Heart right ventricle (tissue), 16 donors: ENCODE data around the gene MS4A14. TPM values are rescaled to one million over a fixed set of nuclear protein-coding genes. Genes with fewer than 3 reads are reported as not detected.
"Not testable (repeated sequence)": the region's sequence is repeated elsewhere in the genome, so short reads cannot be mapped to it uniquely, and the experiment has no call there.

Experiments
- ATAC-seq, 8 donors: fragments of 200-7000 bp; cut with Tn5 transposase; one replicate each; pipeline ENCODE4 v1.9.1; 2020; ENCODE audit warnings: mild to moderate bottlenecking in 8 of 8, moderate library complexity in 8 of 8, moderate number of reproducible peaks in 1 of 8
- DNase-seq, 2 donors: peaks; one replicate each; pipeline ENCODE4 v3.0.0-alpha.2; 2020
- H3K27ac ChIP-seq, 10 donors: fragments of 200-600 bp; sonication (generic) in 2 of 10; one replicate each; pipeline versions ENCODE4 v1.5.0 to v1.8.0; 2020 to 2022; ENCODE audit warnings: mild to moderate bottlenecking in 3 of 10
- H3K27me3 ChIP-seq, 7 donors: fragments of 200-600 bp; one replicate each; pipeline ENCODE4 v1.8.0; 2021 to 2022; ENCODE audit warnings: mild to moderate bottlenecking in 2 of 7
- H3K36me3 ChIP-seq, 9 donors: fragments of 200-600 bp; sonication (generic) in 1 of 9; one replicate each; pipeline versions ENCODE4 v1.5.0 to v1.8.0; 2020 to 2022; ENCODE audit warnings: mild to moderate bottlenecking in 2 of 9
- H3K4me1 ChIP-seq, 9 donors: fragments of 200-600 bp; sonication (generic) in 1 of 9; one replicate each; pipeline versions ENCODE4 v1.5.0 to v1.8.0; 2020 to 2022; ENCODE audit warnings: mild to moderate bottlenecking in 4 of 9
- H3K4me3 ChIP-seq, 10 donors: fragments of 200-600 bp; sonication (generic) in 2 of 10; one replicate each; pipeline versions ENCODE4 v1.5.0 to v1.8.0; 2020 to 2022; ENCODE audit warnings: mild to moderate bottlenecking in 7 of 10, moderate library complexity in 2 of 10
- H3K9me3 ChIP-seq, 11 donors: fragments of 200-600 bp in 10 of 11; sonication (generic) in 2 of 11; one replicate each; pipeline versions ENCODE4 v1.5.0 to v1.8.0; 2013 to 2022; ENCODE audit warnings: mild to moderate bottlenecking in 2 of 11, control low read depth in 1 of 11, moderate library complexity in 1 of 11
- CTCF ChIP-seq, 9 donors: fragments of 200-600 bp; sonication (generic) in 2 of 9; IDR thresholded peaks; one replicate each; pipeline versions ENCODE4 v1.5.0 to v1.8.0; 2021 to 2022; ENCODE audit warnings: antibody characterized with exemption in 9 of 9, mild to moderate bottlenecking in 5 of 9, moderate library complexity in 1 of 9
- WGBS, 2 donors: extraction: QIAGEN DNeasy Blood & Tissue Kit; methylation state at CpG; one replicate each; pipeline ENCODE4 v1.1.7; 2013; ENCODE audit warnings: inconsistent platforms in 1 of 2; 5-methylcytosine and 5-hydroxymethylcytosine counted together
- intact Hi-C, 10 donors: fragments of 100-400 bp; cut with DNase I; formaldehyde crosslinking; loops; one replicate each; pipeline versions ENCODE4 v1.11.1 to v1.14.2; 2022
- polyA plus RNA-seq, 2 donors: library from polyadenylated mRNA; stranded (reverse); fragments of 200-250 nt; gene quantifications; one replicate each; pipeline ENCODE4 v1.2.3, GENCODE V29; 2013
- total RNA-seq, 10 donors: library from RNA; stranded (reverse); fragmentation: NEBNext Ultra II Directional in 3 of 10; extraction: Animal tissue kit (Norgen Biotek cat#: 25700) in 3 of 10; gene quantifications; one replicate each; pipeline versions ENCODE4 v1.2.1 to v1.2.4, GENCODE V29; 2021 to 2023
- donor health status: Arrhythmogenic right ventricular cardiomyopathy.
- donor health status: ischemic (EF 13 %, LVEDD 7.1; RV severe dilation, severe dysfunction).
- donor health status: healthy with polysubstance abuse.
- donor health status: DM: no; HTN: yes; CAD: no.
- donor health status: DM: no; HTN: no; CAD: no.
- donor health status: ischemic (EF 25% LVEDD 6.9; RV normal size, moderate dysfunction).
- donor health status: ischemic (EF 25% LVEDD 5.7; RV mildly dilated, moderate dysfunction).
- donor health status: healthy.
- donor health status: DM: yes; HTN: yes; CAD: no.
- donor health status: Ischemic cardiomyopathy.
- donor health status: ischemic (EF 35%, LVEDD 5.7; RV mildly dilated, moderate dysfunction).
- donor health status: nonischemic (EF 11% LVEDD 7.7; RV severe dilation, severe dysfunction).
- donor health status: DM: yes; HTN: yes; CAD: no.
- donor health status: PGD.
- donor health status: ischemic (EF 29% LVEDD 5.4; RV normal size, mild dysfunction).
- donor health status: nonischemic (EF 23%, LVEDD 6.1; RV moderate dilation, normal function).

The MS4A14 gene
- total and polyA plus RNA-seq, 12 donors = 0.11 to 2.6 (median 0.28) TPM; not detected in 2

- ATAC-seq (no peak), DNase-seq (no peak)
- H3K4me3 ChIP-seq = no peak overlapping the region
- H3K27ac ChIP-seq = no peak overlapping the region
- peaks cover 0 to 4% (median 0%) of the 10 kb centered on the region in 7 donors for H3K27me3 ChIP-seq
- peaks cover 0 to 17% (median 3%) of the 10 kb centered on the region in 11 donors for H3K9me3 ChIP-seq
- intact Hi-C loops = no loop called here
- whole genome bisulfite sequencing, 2 donors = 32 to 45% methylated on average over 2 of the region's 2 CpGs
- peaks cover 0 to 5% (median 0%) of the 10 kb centered on the region in 9 donors for H3K4me1 ChIP-seq
- TF ChIP-seq CTCF (IDR thresholded peaks at IDR 0.05) = no peak
- no peaks in the 10 kb centered on the region for H3K36me3 ChIP-seq
These were observed 38.5 kb upstream of the MS4A14 start for GRCh38 chr11:60357771-60358170.

- 76 to 82% methylated on average over 4 of the region's 4 CpGs for WGBS, 2 donors
- no peak for ATAC-seq
- H3K4me1 ChIP-seq = peaks cover 0 to 17% (median 0%) of the 10 kb centered on the region in 9 donors
- no peak for TF ChIP-seq CTCF (IDR thresholded peaks at IDR 0.05)
- no peak overlapping the region for H3K4me3 ChIP-seq
- H3K27me3 ChIP-seq = peaks cover 0 to 25% (median 3%) of the 10 kb centered on the region in 7 donors
- no peak for DNase-seq
- H3K27ac ChIP-seq = no peak overlapping the region
- H3K36me3 ChIP-seq = no peaks in the 10 kb centered on the region
- intact Hi-C loops = loop anchor here in 8 of 10 donors (5.0 to 10.0 kb wide), 2 partner anchors 254 to 257 kb away; no protein-coding TSS in a partner anchor
- peaks cover 0 to 16% (median 3%) of the 10 kb centered on the region in 11 donors for H3K9me3 ChIP-seq
These were observed 35.6 kb upstream of the MS4A14 start for GRCh38 chr11:60360621-60361020.

GRCh38 chr11:60362241-60362640 is 34.0 kb upstream of the MS4A14 start:
- WGBS, 2 donors = 38% methylated on average over 1 of the region's 1 CpG
- no peak for ATAC-seq
- Histone ChIP-seq H3K27me3 (peaks cover 0 to 33% (median 3%) of the 10 kb centered on the region in 7 donors), H3K36me3 (no peaks in the 10 kb centered on the region), H3K4me1 (peaks cover 0 to 17% (median 0%) of the 10 kb centered on the region in 9 donors), H3K4me3 (no peak overlapping the region), H3K9me3 (peaks cover 0 to 16% (median 3%) of the 10 kb centered on the region in 11 donors), H3K27ac (peak overlapping the region in 1 of 10 donors; percentile 31)
- TF ChIP-seq CTCF (IDR thresholded peaks at IDR 0.05) = no peak
- DNase-seq = no peak
- intact Hi-C loops = loop anchor here in 8 of 10 donors (5.0 to 10.0 kb wide), 2 partner anchors 253 to 255 kb away; no protein-coding TSS in a partner anchor

- peaks cover 0 to 17% (median 0%) of the 10 kb centered on the region in 9 donors for H3K4me1 ChIP-seq
- WGBS, 2 donors = 49 to 55% methylated on average over 7 of the region's 7 CpGs
- peaks cover 0 to 24% (median 3%) of the 10 kb centered on the region in 11 donors for H3K9me3 ChIP-seq
- H3K36me3 ChIP-seq = no peaks in the 10 kb centered on the region
- DNase-seq = peak in 1 of 2 donors; percentile 50
- H3K27me3 ChIP-seq = peaks cover 0 to 33% (median 3%) of the 10 kb centered on the region in 7 donors
- H3K4me3 ChIP-seq = peak overlapping the region in 1 of 10 donors; percentile 25
- peak; percentile 49 to 81 (median 72) for TF ChIP-seq CTCF (IDR thresholded peaks at IDR 0.05)
- H3K27ac ChIP-seq = peak overlapping the region in 2 of 10 donors; percentile 35 to 80
- intact Hi-C loops = loop anchor here in 8 of 10 donors (5.0 to 10.0 kb wide), 2 partner anchors 251 to 253 kb away; no protein-coding TSS in a partner anchor
- ATAC-seq = peak in 7 of 8 donors; percentile 64 to 85 (median 79)
These were observed 32.5 kb upstream of the MS4A14 start for GRCh38 chr11:60363542-60364470.

GRCh38 chr11:60366262-60366904 is 29.9 kb upstream of the MS4A14 start:
- H3K4me1 ChIP-seq = peaks cover 0 to 23% (median 0%) of the 10 kb centered on the region in 9 donors
- H3K36me3 ChIP-seq, ATAC-seq, H3K27ac ChIP-seq, DNase-seq, H3K4me3 ChIP-seq, H3K9me3 ChIP-seq: not testable (repeated sequence)
- H3K27me3 ChIP-seq = peaks cover 0 to 40% (median 3%) of the 10 kb centered on the region in 7 donors
- intact Hi-C loops = loop anchor here in 2 of 10 donors (10.0 kb wide), 1 partner anchor 248 kb away; no protein-coding TSS in a partner anchor
- WGBS, 2 donors = 88 to 94% methylated on average over 15 of the region's 15 CpGs
